Muscle layer of colon (tissue), 2 donors: Measurements from ENCODE around the gene BMP6.

Experiments
- H3K27ac ChIP-seq: one replicate; pipeline ENCODE4 v1.7.0; 2013; ENCODE audit warnings: low read depth, mild to moderate bottlenecking, low read length, moderate library complexity
- H3K27me3 ChIP-seq, 2 donors: one replicate each; pipeline ENCODE4 v1.7.0; 2013; ENCODE audit warnings: low read length in 2 of 2, mild to moderate bottlenecking in 2 of 2; ENCODE audit not compliant: insufficient read depth in 2 of 2, control insufficient read depth in 1 of 2
- H3K36me3 ChIP-seq: one replicate; pipeline ENCODE4 v1.7.0; 2013; ENCODE audit warnings: mild to moderate bottlenecking, low read length; ENCODE audit not compliant: insufficient read depth
- H3K4me1 ChIP-seq: one replicate; pipeline ENCODE4 v1.7.0; 2013; ENCODE audit warnings: mild to moderate bottlenecking, low read length; ENCODE audit not compliant: insufficient read depth
- H3K4me3 ChIP-seq, 2 donors: one replicate each; pipeline ENCODE4 v1.7.0; 2013; ENCODE audit warnings: low read length in 2 of 2, low read depth in 1 of 2, mild to moderate bottlenecking in 1 of 2, moderate library complexity in 1 of 2
- H3K9ac ChIP-seq: one replicate; pipeline ENCODE4 v1.7.0; 2013; ENCODE audit warnings: low read length
- H3K9me3 ChIP-seq: one replicate; pipeline ENCODE4 v1.7.0; 2013; ENCODE audit warnings: mild to moderate bottlenecking, low read length
- donor health status: abdominal sarcoma.
- donor health status: Adenocarcinoma of cecum.

Gene BMP6

DNA sequence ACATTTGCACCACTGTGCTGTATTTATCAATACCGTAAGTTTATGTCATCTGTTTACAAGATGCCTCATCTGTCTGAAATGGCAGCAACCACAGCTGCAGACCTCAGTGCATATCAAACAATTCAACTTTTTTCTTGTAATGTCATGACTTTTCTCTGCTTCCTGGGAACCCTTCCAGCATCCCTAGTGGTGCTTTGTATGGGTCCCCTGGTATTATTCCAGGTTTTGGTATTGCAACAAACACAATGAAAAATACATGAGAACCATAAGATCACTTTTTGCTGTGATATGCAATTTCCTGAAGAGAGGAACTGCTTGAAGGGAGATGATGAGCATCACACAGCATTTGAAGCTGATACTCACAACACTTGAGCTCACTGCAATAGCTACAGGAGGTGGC, 196.7 kb downstream of the BMP6 start:
- no peak overlapping the region for H3K4me3 ChIP-seq
- no peaks in the 10 kb centered on the region for H3K36me3 ChIP-seq
- no peak overlapping the region for H3K9ac ChIP-seq
- no peaks in the 10 kb centered on the region for H3K4me1 ChIP-seq
- no peak overlapping the region for H3K27ac ChIP-seq
- H3K9me3 ChIP-seq: no peaks in the 10 kb centered on the region
- no peaks in the 10 kb centered on the region for H3K27me3 ChIP-seq

DNA sequence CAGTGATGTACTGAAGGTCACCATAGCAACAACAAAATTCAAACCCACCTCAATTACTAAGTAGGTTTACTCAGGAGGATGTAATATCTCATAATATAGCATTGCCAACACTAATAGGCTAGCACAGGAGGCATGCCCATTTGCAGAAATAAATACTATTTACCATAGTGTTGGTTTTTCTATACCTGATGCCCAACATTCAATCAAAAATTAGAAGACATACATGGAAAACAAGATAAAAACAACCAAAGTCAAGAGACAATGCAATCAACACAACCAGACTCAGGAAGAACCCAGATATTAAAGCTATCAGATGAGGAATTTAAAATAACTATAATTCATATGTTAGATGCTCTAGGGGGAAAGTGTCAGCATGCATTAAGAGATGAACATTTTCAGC, 199.0 kb downstream of the BMP6 start:
- no peaks in the 10 kb centered on the region for H3K27me3 ChIP-seq
- no peaks in the 10 kb centered on the region for H3K4me1 ChIP-seq
- H3K4me3 ChIP-seq: no peak overlapping the region
- no peak overlapping the region for H3K27ac ChIP-seq
- H3K36me3 ChIP-seq: no peaks in the 10 kb centered on the region
- H3K9me3 ChIP-seq: no peaks in the 10 kb centered on the region
- no peak overlapping the region for H3K9ac ChIP-seq
